T47D (cell line): ENCODE results near the gene KASH5.
"Not testable (repeated sequence)": the region's sequence is repeated elsewhere in the genome, so short reads cannot be mapped to it uniquely, and the experiment has no call there.

Experiments used
- DNase-seq, 2 experiments: peaks; one replicate each; pipeline versions ENCODE4 v3.0.0 to v3.0.0-alpha.2; 2011 to 2012; ENCODE audit warnings: low read depth in 1 of 2, low spot score in 1 of 2
- JUND ChIP-seq: IDR thresholded peaks from 2 replicates; pipeline ENCODE4 v1.6.1; 2012; ENCODE audit warnings: low read depth
- in situ Hi-C: cut with HindIII; loops from 2 replicates; pipeline ENCODE4 v1.10.0; 2016; ENCODE audit warnings: low sequenced_read_pairs, low pct_unique_long_range_greater_than_20kb

The KASH5 gene

DNA sequence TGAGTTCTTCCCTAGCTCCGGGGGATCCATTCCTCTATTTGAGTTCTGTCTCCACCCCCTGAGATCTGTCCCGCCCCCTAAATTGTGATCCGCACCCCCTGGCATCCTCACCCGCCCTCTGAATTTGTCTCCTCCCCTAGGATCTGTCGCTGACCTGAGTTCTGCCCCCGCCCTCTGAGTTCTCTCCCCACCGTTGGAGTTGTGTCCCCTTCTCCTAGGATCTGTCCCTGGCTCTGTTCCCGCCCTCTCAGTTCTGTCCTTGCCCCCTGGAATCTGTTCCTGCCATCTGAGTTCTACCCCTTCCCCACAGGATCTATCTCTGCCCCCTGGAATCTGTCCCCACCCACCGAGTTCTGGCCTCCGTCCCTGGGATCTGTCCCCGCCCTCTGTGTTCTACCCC, 54.3 kb downstream of the KASH5 start:
- peak in 1 of 2 experiments; percentile 39 for DNase-seq
- TF ChIP-seq JUND: no peak
- in situ Hi-C loops: no loop called here

DNA sequence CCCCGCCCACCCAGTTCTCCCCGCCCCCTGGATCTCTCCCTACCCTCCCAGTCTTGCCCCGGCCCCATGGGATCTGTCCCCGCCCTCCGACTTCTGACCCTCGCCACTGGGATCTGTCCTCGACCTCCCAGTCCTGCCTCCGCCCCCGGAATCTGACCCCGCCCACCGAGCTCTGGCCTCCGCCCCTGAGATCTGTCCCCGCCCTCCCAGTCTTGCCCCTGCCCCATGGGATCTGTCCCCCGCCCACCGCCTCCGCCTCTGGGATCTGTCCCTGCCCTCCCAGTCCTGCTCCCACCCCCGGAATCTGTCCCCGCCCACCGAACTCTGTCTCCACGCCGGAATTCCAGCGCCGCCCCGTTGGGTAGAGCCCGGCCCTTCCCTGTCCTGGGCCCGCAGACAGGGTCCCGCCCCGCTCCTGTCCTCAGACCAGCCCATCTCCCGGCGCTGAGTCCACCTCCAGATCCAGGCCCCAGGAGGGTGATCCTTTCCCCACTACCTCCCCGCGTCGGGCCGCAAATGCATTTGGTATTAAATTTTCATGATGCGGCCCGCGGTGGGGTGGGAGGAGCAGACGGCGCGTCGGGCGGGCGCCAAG, 54.8 kb downstream of the KASH5 start:
- peak; percentile 78 to 93 for DNase-seq
- TF ChIP-seq JUND: no peak
- in situ Hi-C loops: no loop called here

DNA sequence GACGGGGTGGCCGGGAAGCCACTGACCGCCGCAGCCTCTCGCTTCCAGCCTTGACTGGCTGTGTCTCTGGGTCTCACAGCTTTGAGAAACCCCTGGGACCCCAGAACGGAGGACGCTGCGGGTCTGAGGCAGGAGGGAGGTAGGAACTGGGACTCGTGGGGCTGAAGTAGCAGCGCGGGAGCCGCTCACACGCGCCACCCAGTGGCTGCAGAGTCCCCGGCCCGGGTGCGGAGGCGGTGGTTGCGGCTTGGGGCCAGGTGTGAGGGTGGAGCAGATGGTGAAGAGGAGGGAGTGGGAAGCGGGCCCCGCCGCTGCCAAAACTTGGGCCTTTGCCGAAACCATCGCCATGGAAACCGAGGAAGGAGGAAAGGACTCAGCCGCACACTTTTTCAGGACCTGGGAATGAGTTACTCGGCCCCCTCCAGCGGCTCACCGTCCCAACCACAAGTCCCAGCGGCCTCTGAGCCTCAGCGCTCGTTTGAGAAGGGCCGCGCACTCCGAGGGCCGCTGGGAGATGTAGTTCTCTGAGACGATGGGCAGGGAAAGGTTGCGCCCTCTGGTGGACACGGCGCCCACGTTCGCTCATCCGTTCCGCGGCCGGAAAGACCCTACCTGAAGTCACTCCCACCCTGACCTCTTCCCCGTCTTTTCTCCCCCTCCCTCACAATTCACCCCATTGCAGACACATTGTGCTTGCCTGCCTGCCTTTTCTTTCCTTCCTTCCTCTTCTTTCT, 55.5 kb downstream of the KASH5 start:
- peak; percentile 81 to 93 for DNase-seq
- in situ Hi-C loops: no loop called here
- no peak for TF ChIP-seq JUND

DNA sequence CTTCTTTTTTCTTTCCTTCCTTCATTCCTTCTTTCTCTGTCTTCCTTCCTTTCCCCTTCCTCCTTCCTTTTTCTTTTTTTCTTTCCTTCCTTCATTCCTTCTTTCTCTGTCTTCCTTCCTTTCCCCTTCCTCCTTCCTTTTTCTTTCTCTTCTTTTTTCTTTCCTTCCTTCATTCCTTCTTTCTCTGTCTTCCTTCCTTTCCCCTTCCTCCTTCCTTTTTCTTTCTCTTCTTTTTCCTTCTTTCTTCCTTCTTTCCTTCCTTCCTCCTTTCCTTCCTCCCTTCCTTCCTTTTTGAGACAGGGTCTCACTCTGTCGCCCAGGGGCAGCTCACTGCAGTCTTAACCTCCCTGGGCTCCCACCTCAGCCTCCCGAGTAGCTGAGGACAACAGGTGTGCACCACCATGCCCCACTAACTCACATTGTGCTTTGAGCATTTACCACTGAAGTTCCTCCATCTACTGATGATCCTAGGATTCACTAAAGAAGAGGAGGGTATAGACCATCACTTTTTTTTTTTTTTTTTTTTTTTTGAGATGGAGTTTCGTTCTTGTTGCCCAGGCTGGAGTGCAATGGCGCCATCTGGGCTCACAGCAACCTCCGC, 56.2 kb downstream of the KASH5 start:
- in situ Hi-C loops, DNase-seq: not testable (repeated sequence)

DNA sequence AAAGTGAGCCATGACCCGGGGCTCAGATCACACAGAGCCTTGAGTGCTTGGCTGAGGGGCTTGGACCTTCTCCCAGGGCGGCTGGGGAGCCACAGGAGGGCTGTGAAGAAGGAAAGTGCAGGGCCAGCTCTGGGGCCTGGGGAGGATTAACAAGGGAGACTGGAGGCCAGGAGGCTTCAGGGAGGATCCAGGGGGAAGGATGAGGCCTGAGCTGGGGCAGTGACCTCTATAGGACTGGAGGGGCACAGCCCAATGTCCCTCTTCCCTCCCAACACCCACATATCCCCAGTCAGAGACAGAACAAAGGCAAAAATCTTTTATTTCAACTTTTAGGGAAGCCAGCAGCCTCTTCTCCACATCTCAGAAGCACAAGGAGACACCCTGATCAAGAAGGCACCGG, 57.9 kb downstream of the KASH5 start:
- no peak for DNase-seq
- no peak for TF ChIP-seq JUND
- in situ Hi-C loops: no loop called here

DNA sequence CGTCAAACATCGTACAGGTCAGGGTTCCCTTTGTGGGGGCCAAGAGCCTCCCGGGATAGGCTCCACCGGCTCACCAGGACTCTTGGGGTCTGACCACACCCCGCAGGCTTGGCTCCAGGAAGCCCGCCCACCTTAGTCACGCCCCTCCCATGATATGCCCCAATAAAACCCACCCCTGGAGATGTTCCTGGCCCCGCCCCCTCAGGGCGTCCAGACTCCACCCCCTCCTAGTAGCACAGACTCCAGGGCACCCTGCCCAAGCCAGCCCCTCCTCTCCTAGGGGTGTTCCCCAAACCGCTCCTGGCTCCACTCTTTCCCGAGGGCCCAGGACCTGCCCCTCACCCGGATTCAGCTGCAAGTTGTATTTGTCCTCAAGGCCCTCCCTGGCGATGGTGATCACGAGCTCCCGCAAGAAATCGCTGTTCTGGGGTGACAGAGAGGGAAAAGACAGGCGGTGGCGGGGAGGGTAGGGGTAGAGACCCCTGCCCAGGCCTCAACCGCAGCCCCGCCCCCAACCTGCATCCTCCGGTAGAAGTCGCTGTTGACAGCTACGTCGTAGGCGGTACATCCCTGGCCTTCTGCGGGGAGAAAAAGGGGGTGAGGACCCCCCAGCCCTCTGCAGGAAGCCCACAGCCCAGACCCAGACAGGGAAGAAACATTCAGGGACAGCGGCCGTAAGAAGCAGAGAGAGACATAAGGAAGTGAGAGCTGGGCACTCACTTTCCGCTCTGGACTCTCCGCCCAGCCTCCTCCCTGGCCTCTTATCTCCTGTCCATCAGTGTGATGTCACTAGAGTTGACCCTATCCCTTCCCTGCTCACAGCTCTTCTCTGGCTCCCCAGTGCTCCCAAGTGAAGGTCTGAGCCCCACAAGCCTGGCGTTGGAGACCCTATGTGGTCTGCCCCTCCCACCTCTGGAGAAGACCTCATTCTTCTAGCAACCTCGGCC, 59.7 kb downstream of the KASH5 start:
- DNase-seq: no peak
- in situ Hi-C loops: no loop called here
- no peak for TF ChIP-seq JUND

DNA sequence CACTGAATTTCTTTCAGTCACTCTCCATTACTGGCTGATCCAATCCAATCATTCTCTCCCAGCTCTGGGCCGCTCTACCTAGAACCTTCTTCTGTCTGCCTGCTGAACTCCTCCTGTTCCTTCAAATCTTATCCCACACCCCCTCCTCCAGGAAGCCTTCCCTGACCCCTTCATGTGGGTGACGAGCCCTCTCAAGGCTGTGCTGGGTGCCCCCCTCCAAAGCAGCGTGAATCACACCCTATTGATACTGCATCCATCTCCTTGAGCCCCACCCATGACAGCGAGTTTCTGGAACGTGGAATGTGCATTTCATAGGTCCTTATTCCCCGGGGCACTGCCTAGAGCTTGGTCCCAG, 60.4 kb downstream of the KASH5 start:
- no peak for TF ChIP-seq JUND
- DNase-seq: no peak
- in situ Hi-C loops: no loop called here

DNA sequence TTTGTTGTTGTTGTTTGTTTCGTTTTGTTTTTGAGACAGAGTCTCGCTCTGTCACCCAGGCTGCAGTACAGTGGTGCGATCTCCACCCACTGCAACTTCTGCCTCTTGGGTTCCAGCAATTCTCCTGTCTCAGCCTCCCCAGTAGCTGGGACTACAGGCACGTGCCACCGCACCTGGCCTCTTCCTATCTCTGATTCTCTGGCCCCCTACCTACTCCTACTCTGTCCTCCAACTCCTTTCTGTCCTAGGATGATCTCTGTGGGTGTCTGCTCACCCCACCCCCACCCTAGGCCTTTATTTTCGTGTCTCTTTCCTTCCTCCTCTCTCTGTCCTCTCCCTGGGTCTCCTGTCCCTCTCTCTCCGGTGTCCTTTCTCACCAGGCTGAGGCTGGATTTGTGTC, 62.4 kb downstream of the KASH5 start:
- TF ChIP-seq JUND: no peak
- in situ Hi-C loops: no loop called here

DNA sequence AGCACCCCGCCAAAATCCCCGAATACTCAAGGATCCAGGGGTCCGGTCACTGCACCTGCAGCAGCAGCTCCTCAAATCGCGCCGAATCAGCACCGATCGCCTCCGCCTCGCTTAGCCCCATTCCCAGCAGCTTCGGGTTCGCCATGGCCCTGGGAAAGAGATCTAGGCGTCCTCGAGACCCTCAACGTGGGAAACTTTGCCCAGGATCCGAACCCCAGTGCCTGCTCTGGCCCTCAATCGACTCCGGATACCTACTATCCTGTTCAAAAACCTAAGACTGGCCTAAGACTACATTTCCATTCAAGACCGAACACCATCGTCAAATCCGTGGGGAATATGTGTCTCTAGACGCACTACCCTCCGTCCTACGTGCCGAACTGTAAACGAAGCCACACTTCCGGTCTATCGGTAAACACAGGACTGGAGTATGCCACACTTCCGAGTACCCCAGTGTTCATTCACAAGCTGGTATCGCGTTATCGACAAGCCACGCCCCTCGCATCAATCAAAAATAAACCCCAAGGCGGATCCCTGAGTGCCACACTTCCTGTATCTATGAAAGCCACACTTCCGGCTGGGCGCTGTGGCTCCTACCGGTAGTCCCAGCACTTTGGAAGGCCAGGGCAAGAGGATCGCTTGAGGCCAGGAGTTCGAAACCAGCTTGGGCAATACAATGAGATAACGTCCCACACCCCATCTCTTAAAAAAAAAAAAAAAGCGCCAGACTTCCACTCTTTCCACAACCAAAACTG, 63.6 kb downstream of the KASH5 start, which contains the start of gene PIH1D1:
Gene PIH1D1 (minus strand): TSS at position 385 of the 752 bp plus-strand sequence. CDS start 240 bp downstream, at position 145.
- peak; percentile 71 to 99 for DNase-seq
- in situ Hi-C loops: no loop called here
- TF ChIP-seq JUND: no peak

More for the DNA sequence above, 62.4 kb downstream of the KASH5 start:
- no peak for DNase-seq

DNA sequence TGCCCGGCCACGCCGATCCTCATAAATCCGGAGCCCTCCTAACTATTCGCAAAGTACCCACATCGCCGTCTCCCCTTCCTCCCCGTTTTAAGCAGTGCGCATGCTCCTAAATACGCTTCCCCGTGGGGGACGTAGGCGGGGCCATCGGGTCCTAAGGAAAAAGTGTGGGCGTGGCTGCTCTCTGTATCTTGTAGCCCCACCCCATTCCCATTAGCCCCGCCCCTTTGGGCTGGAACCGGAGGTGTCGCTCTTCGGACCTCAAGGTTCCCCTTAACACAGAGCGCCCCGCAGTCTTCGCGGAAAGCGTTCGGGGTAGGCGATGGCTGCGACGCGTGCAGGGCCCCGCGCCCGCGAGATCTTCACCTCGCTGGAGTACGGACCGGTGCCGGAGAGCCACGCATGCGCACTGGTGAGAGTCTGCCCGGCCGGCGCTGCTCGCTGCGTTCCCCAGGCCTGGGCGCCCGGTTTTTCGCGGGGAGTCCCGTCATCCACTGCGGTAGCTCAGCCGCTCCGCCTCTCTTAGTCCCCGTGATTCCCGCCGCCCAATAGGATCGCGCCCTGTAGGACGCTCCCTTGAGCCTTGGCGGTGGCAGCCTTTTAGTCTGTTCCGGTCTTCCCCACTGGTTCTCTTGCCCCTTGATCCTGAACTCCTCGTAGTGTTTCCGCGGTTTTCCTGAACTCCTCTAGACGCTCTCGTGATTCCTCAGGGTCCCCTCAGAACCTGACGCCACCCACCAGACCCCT, 65.1 kb downstream of the KASH5 start, which contains the start of gene ALDH16A1:
Gene ALDH16A1 (plus strand): TSS at position 213 of the 744 bp plus-strand sequence. CDS start 107 bp downstream, at position 320.
- in situ Hi-C loops: no loop called here
- TF ChIP-seq JUND: no peak
- DNase-seq: peak; percentile 87 to 96

DNA sequence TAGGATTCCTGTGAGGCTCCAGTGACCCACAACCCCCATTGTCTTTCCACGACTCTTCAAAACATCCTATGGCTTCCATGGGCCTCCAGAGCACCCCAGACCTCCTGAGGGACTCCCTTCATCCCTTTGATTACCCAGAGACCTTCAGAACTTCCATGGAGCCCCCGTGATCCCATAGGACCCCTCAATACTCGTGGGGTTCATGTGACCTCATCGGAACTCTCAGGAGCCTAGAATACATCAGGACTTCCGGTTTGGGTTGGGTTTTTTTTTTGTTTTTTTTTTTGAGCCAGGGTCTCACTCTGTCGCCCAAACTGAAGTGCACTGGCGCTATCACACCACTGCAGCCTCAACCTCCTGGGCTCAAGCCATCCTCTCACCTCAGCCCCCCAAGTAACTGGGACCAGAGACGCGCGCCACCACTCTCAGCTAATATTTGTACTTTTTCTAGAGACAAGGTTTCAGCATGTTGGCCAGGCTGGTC, 65.8 kb downstream of the KASH5 start:
- no peak for TF ChIP-seq JUND
- in situ Hi-C loops: no loop called here
- DNase-seq: no peak
